HT-29 (cell line): ENCODE results near the gene KRT4. TPM values are rescaled to one million over a fixed set of nuclear protein-coding genes. Genes with fewer than 3 reads are reported as not detected.
A peak's percentile ranks its signal among the peaks of the same experiment; 100 is the strongest.
"Not testable (repeated sequence)": the region's sequence is repeated elsewhere in the genome, so short reads cannot be mapped to it uniquely, and the experiment has no call there.

Experiments used
- DNase-seq: peaks from one replicate; pipeline ENCODE4 v3.0.0-alpha.2; 2015; ENCODE audit warnings: low spot score
- total RNA-seq: library from RNA; depleted of rRNA; stranded (reverse); fragments of >200 nt; shearing (Covaris generic); gene quantifications from 2 replicates; pipeline ENCODE4 v1.2.3, GENCODE V29; 2014

The KRT4 gene
- total RNA-seq, 1 experiment from 2014 or later = not detected

DNA sequence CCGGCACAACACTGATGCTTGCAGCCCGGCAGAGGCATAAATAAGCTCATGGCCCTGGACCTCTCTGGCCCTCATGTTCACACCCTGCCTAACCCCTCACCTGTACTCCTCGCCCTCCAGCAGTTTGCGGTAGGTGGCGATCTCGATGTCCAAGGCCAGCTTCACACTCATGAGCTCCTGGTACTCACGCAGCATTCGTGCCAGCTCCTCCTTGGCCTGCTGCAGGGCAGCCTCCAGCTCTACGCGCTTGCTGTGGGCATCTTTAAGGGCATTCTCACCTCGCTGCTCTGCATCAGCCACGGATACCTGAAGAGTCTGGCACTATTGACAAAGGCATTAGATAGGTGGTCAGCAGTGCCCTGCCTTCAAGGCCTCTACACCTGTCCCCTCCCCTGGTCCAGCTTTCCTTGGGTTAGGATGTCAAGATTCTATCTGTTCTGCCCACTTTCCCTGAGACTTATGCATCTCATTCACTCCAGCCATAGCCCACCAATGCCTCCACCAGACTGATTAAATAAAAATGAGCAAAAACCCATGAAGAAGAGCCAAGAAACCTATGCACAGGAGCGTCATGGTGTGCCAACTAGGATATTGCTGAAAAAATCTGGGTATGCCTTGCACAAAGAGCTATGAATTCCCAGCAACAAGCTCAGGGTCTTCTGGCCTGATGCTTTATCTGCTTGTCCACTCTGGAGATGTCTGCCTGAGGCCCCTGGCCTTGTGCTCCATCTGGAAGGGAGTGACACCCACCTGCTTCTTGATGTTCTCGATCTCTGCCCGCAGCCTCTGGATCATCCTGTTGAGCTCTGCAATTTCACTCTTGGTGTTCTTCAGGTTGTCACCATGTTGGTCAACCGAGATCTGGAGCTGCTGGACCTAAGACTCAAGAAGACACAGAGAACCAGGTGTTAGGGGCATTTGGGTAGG, 6.1 kb downstream of the KRT4 start:
- DNase-seq = no peak

DNA sequence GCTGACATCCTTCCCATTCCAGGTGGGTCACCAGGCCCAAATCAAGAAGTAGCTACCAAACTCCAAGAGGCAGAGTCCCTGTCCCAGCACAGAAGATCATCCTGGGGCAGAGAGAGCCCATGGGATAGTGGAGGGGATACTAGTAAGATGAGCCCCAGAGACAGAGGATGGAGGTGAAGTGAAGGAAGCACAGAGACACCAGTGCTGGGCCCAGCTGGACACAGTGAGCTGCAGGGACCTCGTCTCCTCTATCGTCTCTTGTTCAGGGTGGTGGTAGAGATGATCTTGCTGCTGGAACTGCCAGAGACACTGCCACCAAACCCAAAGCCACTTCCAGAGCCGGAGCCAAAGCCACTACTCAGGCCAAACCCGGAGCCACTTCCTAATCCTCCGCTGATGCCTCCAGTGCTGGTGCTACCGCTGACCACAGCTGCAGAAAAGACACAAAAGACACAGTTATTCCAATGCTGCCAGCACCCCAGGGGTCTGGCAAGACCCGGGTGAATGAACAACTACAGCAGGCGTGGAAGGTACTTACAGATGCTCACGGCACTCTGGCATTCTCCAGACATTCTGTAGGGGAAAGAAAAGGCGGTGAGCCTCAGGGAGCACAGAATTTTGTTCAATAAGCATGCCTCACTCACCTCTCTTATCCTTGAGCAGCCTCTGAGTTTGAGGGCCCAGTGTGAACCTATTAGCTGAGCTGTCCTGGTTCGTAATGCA, 6.9 kb downstream of the KRT4 start:
- DNase-seq = no peak

DNA sequence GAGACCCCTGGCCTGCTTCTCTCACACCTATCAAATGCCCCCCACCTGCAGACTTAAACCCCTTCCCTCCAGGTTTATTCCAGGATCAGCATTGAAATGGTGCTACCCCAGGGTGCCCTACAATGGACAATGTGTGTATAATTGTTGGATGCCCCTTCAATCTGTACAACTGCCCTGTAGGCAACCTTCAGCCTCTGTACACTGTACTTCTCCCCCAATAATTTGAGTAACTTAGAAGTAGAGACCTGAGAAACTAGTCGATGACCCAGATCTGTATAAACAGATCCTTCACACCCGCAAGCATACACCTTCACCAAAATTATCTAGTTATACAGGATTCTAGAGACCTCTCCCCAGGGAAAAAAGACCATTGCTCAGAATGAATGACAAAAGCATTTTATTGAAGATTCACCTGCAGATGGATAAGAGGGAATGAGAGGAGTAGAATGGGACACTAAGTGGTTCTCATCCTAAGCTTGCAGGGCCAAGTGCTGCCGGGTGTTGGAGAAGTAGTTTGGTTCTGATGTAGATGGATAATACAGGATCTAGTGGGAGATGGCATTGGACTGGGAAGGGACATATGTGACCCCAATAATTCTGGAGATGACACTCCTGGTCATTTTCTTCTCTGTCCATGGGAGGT, 7.6 kb downstream of the KRT4 start:
- no peak for DNase-seq

DNA sequence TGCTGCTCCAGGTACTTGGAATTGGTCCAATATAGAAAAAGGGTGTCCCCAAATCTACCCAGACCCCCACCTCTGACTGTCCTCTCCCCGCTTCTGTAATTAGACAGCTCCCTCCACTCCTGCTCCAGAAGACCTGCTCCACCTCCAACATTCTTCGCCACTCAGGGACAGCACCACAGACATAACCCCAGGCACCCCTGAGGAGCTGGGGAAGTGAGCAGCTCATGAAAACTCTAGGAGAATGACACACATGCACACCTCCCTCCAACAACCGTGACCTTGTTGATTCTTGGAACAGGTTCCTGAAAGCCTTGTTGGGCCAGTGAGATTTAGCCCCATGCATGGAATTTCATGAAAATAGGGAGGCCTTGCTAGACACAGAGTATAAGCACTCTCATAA, 8.2 kb downstream of the KRT4 start:
- no peak for DNase-seq

- no peak for DNase-seq
These were observed 8.9 kb downstream of the KRT4 start for GRCh38 chr12:52805000-52805399.

GRCh38 chr12:52802442-52802841, 11.5 kb downstream of the KRT4 start:
- DNase-seq = no peak

DNA sequence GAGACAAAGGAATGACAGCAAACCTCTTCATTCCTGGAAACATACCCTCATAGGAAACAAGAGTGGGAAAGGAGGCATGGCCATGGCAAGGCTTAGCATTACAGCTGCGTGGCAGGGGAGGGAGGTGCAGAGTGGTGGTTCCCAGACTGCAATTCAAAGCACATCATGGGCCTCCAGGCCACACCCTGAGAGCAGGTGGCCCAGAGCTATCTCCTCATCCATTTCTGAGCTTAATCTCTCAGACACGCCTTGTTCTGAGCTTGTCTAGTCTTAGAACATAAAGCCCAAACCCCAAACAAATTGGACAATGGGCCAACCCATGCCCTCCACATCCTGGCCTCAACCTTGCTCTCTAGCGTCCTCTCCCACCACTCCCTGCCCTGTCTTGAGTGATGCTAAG, 12.1 kb downstream of the KRT4 start:
- DNase-seq = no peak

- DNase-seq = no peak
These were observed 13.5 kb downstream of the KRT4 start for GRCh38 chr12:52800259-52800917.

DNA sequence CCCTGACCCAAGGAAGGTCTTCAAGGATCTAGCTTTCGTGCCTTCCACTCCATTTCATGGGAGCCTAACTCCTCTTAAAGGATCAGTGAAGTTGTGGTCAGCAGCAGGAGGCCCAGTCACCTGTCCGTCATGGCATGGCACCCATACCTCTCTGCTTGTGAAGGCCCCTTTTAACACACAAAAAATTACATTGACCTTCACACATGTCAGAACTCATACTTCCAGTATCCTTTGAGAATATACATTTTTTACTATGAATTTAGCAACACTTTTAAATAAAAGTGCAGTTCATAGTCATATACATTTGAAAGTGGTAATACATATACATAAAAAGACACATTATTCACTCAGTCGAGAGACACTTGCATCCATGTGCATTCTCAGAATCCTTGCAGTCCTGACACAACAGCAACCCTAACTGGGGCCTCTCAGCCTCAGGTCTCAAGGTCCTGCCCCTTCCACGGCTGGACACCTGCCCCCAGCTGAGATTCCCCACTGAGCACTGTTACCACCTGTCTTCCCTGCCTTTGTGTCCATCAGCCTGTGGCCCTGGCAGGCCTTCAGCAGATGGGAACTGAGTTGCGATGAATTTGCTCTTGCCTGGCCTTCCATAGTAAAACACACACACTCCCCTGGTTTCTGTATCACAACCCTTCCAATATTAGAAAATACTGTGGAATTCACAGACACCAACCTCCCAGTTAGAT, 14.3 kb downstream of the KRT4 start:
- no peak for DNase-seq

GRCh38 chr12:52798671-52799504, 15.0 kb downstream of the KRT4 start:
- peak; percentile 23 for DNase-seq

GRCh38 chr12:52798003-52798670, 15.8 kb downstream of the KRT4 start:
- no peak for DNase-seq

- no peak for DNase-seq
These were observed 16.4 kb downstream of the KRT4 start for GRCh38 chr12:52797529-52797894.

- no peak for DNase-seq
These were observed 16.9 kb downstream of the KRT4 start for GRCh38 chr12:52796839-52797528.

- DNase-seq = no peak
These were observed 17.5 kb downstream of the KRT4 start for GRCh38 chr12:52796429-52796794.

DNA sequence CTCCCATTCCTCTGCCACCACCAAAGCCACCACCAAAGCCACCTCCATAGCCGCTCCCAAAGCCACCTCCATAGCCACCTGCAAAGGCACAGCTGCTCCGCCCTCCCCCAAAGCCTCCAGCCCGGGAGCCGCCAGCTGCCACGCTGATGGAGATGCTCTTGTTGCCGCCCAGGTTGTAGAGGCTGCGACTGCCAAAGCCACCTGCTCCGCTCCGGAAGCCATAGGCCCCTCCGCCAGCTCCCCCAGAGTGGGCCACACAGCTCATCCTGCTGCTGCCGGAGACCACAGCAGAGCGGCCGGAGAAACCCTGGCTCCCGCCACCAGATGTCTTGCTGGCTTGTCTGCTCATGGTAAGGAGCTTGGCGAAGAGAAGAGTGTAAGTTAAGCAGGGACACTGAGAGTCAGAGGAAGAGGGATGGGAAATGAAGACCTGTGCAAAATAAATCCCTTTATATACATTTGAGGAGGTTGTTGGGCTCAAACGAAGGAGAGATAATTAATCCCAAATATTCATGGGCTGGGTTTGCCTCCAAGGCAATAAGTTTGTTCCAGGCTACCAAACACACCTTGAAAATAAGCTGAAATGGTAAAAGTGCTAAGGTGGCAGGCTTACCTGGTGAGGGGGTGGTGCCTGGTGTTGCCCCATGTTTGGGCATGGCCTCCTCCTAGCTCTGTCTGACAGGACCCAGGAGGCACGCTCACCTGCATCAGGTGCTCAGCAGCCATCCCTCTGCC, 18.1 kb downstream of the KRT4 start, which contains the start of gene KRT3:
Gene KRT3 (minus strand): TSS at position 424 of the 735 bp plus-strand sequence. CDS start 75 bp downstream, at position 349.
- DNase-seq = no peak

DNA sequence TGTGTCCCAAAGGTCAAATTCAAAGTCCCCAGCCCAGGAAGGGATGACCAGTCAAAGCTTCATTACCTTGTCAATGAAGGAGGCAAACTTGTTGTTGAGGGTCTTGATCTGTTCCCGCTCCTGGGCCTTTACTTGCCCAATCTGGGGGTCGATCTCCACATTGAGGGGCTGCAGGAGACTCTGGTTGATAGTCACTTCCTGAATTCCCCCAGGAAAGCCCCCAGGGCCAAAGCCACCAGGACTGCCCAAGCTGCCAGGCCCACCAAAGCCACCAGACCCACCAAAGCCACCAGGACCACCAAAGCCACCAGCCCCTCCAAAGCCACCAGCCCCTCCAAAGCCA, 18.6 kb downstream of the KRT4 start:
- DNase-seq = not testable (repeated sequence)

DNA sequence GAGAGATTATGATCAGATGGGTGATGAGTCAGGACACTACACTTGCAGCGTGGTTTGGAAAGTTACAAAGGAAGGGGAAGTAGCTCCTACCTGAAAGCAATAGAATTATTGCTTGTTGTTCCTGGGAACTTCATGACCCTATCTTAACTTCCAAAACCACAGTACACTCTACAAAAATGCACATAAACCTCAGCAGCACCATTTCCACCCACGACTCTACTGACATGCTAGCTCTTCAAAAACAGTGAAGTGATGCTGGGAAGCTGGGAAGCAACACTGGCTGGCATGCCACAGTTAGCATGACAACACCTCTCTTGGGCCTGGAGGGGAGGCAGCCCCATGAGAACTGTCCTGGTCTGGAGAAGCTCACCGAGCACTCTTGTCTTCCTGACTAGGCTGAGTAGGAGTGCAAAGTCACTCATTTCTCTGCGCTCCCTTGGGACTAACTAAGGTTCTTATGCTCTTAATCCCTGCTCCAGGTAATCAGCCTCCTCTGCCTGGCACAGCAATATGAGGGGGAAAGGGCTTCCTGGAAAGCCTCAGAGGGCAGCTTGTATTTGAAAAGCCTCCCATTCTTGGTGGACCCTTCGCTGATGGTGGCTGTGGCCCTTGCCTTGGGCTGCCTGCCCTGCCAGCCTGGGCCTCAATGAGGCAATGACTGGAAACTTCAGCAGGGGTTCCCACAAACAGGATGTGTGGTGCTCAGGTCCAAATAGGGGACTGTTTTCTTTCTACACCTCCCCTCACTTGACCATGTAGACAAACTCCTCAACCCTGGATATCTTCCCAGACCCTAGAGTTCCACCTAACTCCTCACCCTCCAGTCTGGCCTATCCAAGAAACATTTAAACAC, 19.2 kb downstream of the KRT4 start:
- no peak for DNase-seq
